Stimulated activated CD4-positive, alpha-beta T cell treated with anti-CD3 and anti-CD28 coated beads, TNF-alpha, amount 100 ng/mL, for 4 hours (primary cell): ENCODE measurements around the gene BTBD10.
"Not testable (repeated sequence)": the region's sequence is repeated elsewhere in the genome, so short reads cannot be mapped to it uniquely, and the experiment has no call there.

Experiments
- DNase-seq, 3 experiments: peaks; one replicate each; pipeline ENCODE4 v3.0.0-alpha.2; 2020; ENCODE audit warnings: low read depth in 3 of 3

The BTBD10 gene

DNA sequence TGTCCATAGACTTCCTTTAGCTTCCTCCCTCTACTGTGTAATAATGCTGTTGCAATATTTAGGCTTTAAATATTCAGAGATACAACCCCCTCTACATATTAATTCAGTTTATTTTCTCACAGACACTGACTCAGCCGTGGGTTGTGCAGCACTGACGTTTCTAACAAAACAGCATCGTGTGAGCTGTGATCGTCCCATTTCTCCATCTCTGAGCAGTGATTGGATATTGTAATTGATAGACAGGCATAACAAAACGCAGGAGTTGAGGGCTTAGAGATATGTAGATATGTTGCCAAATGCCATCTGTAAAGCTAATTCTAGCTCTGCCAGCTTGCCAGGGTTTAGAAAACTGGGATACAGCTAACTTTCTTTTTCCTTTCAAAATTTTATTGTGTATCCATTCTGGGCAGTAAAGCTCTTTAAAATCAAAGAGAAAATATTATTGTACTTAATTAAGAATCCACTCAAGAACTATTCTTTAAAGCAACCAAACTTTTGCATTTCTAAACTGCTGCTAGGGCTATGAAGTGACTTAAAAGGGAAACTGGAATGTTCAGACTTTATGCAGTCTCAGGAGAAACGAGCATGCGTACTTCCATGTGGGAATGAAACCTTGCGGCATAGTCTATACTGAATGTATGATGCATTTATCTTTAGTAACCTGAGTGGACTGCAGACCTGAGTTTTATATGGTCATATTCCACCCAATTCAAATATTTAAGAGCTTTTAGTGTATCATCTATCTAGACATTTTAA, 22.7 kb downstream of the BTBD10 start:
- no peak for DNase-seq

DNA sequence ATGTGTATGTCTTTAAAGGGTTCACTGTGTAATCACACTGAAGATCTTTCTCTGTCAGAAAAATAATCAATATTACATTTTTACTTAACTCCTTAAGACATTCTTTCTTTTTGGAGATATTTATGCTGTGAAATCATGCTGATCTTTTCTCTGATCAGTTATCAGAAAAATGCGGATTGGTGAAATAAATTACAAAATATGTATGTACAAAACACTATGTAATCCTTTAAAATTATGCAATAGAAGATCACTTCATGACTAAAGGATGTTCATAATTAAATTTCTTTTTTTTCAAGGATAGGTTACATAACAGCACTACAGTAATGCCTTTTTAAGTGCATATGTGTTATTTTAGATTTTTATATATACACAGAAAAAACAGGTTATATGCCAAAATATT, 24.7 kb downstream of the BTBD10 start:
- no peak for DNase-seq

DNA sequence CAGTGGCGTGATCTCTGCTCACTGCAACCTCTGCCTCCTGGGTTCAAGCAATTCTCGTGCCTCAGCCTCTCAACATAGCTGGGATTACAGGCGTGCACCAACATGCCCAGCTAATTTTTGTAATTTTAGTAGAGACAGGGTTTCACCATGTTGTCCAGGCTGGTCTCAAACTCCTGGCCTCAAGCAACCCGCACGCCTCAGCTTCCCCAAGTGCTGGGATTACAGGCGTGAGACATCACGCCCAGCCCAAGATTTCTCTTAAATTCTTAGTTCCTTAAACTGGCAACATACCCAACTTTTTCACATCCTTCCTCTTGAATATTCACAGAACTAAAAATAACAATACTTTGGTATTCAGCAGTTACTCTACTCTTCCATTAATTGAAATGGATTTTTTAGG, 26.2 kb downstream of the BTBD10 start:
- not testable (repeated sequence) for DNase-seq

DNA sequence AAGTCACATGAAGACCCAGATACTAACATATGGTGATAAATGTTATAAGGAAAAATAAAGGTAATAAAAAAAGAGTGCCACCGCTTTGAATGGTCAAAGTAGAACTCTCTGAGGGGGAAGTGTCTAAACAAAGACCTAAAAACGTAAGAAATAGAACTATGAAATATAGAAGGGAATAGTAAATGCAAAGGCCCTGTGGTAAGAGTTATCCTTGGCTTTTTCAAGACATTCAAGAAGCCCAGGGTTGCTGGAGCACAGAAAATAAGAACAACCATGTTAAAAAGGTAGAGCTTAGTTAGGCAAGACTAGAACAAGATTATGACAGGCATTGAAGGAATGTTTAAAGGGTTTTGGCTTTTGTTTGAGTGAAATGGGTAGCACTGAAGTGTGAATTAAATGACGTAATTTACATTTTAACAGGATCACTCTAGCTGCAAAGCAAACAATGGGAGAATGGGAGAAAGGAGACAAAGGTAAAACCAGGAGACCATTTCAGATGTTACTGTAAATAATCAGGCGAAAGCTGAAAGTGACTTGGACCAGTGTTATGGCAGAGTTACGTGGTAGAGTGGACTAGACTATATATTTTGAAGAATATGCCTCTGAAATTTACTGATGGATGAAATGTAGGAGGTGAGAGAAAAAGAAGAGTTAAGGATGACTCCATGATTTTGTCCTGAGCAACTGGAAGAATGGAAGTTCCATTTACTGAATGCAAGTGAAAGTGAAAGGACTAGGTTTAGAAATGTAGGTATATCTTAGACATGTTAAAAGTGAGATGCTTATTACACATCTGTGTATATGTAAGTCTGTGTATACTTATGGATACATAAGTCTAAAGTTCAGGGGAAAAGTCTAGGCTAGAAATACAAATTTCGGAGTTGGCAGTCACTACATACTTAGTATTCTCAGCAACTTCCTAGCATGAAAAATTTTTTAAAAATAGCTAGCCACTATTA, 28.5 kb downstream of the BTBD10 start:
- no peak for DNase-seq

DNA sequence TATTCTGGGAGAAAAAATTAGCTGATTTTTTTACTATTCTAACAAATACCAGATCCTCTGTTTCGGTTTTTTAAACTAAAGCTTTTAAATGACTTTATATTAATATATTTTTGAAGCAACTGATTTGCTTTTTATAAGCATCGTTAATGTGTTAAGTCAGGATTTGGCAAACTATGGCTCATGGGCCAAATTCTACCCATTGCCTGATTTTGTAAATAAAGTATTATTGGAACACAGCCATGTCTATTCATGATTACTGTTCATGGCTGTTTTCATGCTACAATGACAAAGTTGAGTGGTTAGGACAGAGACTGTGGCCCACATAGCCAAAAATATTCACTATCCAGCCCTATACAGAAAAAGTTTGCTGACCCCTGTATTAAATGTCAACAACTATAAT, 29.6 kb downstream of the BTBD10 start:
- DNase-seq = no peak

DNA sequence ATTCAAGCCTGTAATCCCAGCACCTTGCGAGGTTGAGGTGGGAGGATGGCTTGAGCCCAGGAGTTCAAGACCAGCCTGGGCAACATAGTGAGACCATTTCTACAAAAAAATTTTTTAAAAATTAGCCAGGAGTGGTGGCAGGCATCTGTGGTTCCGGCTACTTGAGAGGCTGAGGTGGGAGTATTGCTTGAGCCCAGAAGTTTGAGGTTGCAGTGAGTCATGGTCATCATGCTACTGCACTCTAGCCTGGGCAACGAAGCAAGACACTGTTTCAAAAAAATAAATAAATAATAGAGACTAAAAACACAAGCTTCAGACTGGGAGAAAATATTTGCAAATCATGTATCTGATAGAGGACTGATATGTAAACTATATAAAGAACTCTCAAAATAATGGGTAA, 33.2 kb downstream of the BTBD10 start:
- no peak for DNase-seq

DNA sequence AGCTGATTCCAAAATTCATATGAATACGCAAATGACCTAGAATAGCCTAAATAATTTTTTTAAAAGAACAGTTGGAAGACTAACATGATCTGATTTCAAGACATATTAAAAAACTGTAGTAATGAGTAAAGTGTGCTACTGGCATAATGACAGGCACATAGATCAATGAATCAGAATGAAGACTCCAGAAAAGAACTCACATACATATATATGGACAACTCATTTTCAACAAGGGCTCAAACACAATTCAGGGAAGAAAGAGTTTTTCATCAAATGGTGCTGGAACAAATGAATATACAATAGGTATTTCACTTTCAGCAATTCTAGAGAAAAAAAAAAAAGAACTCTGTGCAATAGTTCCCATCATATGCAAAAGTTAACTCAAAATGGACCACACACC, 33.7 kb downstream of the BTBD10 start:
- DNase-seq = no peak

DNA sequence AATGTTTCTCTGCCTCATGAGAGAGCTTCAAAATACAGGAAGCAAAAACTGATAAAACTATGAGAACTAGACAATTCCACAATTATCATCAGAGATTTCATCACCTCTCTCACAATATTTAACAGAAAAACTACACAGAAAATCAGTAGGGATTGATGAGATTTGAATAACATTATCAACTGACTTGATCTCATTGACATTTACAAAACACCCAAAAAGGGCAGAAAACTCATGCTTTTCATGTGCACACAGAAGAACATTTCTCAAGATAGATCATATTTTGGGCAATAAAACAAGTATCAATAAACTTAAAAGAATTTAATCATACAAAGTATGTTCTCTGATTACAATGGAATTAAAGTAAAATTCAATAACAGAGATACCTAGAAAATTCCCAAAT, 35.6 kb downstream of the BTBD10 start:
- DNase-seq = no peak

DNA sequence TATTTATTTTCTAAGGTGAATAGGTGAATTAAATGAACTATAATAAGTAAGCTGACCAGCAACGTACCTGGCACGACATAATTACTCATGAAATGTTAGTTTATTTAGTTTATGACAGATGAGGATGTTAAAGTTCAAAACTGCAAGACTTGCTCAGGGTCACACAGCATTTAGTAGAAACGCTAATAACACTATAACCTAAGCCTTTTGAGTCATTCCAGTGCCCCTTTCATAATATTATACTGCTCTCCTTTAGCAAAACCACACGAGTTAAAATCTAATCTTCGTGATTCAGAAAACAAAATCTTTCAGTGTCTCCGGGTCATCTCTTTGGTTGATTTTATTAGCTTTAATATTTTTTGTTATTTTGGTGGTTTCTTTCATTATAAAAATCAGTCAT, 39.6 kb downstream of the BTBD10 start:
- DNase-seq = no peak

DNA sequence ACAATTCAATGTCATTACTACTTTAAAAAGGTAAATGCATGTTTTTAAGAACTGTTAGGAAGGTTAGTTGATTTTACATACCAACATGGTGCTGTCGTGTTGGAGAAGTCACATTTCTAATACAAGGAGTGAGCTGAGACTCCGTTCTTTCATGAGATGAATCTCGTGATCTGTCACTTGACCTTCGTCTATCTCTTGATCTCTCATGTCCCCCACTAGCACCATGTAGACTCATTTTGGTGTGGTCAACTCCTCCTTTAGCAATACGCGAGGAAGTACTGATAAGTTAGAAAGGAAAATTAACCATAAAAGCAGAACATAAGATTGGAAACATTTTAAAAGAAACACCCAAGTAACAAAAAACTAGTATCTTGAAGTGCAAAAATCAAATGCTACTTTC, 41.5 kb downstream of the BTBD10 start:
- DNase-seq = no peak

DNA sequence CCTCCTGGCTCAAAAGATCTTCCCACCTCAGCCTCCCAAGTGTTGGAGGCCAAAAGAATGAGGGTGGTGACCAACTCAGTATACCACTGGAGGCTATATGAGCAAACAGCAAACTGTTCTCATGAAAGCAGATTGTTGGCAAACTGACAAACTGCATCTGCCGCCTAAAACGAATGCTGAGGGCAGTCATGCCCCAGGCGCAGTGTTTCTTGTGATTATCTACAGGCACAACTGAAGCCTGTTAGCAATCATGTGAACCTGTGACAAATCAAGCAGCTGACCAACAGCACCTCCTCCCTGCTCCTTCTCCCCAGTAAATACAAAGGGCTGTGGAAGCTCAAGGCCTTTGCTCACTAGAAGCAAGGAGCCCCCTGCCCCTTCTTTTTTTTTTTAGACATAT, 47.8 kb downstream of the BTBD10 start:
- DNase-seq = no peak

DNA sequence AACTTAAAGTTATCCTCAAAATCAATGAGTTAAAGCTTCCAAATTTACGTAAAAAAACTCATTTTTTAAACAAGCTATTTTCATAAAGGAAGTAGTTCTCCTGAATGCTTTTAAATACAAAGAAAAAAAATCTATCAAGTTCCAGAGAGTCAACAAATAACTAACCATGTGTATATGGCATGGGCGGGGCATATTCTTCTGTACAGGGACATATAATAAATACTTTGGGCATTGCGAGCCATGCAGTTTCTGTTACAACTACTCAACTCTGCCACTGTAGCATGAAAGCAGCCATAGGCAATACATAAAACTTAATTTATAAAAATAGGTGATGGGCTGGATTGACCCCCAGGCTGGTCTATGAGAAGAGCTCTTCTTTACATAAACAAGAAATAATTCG, 57.8 kb downstream of the BTBD10 start:
- no peak for DNase-seq

DNA sequence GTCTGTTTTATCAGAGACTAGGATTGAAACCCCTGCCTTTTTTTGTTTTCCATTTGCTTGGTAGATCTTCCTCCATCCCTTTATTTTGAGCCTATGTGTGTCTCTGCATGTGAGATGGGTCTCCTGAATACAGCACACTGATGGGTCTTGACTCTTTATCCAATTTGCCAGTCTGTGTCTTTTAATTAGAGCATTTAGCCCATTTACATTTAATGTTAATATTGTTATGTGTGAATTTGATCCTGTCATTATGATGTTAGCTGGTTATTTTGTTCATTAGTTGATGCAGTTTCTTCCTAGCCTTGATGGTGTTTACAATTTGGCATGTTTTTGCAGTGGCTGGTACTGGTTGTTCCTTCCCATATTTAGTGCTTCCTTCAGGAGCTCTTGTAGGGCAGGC, 64.7 kb downstream of the BTBD10 start:
- DNase-seq = not testable (repeated sequence)

DNA sequence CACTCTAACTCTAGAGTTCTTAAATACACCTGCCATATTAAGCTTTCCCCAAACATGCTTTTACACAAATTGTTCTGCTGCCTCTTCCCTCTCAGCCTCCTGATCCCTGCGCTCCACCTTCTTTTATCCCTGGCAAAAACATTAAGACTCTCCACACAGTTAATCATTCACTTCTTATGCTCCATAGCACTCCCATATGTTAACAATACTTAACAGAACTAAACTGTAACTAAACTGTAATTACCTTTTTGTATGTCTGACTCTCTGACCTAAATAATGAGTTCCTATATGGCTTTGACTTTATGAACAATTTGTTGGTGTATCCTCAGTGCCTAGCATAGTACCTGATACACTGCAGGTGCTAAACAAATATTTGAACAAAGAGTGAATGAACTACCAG, 71.8 kb downstream of the BTBD10 start:
- DNase-seq = no peak

DNA sequence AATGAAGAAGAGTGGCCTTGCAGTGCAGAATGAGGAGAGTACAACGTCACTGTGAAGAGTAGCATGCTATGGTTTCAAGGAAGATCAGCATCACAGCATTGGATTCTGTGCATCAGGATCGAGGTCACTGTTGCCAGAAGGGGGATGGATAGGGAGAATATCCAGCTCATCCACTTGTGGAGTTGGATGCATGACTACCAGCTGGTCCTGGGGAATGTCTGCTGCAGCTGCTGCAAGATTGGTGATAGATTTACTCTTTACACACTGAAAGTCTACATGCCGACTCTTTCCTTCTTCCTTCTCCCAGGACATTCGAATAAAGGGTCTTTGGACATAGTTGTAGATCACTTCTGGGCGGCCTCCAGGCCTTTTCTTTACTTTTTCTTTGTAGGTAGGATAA, 74.3 kb downstream of the BTBD10 start:
- no peak for DNase-seq

DNA sequence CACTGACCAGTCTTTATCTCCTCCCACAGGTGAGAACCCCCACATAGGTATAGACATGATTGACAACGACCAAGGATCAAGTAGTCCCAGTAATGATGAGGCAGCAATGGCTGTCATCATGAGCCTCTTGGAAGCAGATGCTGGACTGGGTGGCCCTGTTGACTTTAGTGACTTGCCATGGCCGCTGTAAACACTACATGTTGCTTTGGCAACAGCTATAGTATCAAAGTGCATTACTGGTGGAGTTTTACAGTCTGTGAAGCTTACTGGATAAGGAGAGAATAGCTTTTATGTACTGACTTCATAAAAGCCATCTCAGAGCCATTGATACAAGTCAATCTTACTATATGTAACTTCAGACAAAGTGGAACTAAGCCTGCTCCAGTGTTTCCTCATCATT, 76.5 kb downstream of the BTBD10 start:
- DNase-seq = no peak

DNA sequence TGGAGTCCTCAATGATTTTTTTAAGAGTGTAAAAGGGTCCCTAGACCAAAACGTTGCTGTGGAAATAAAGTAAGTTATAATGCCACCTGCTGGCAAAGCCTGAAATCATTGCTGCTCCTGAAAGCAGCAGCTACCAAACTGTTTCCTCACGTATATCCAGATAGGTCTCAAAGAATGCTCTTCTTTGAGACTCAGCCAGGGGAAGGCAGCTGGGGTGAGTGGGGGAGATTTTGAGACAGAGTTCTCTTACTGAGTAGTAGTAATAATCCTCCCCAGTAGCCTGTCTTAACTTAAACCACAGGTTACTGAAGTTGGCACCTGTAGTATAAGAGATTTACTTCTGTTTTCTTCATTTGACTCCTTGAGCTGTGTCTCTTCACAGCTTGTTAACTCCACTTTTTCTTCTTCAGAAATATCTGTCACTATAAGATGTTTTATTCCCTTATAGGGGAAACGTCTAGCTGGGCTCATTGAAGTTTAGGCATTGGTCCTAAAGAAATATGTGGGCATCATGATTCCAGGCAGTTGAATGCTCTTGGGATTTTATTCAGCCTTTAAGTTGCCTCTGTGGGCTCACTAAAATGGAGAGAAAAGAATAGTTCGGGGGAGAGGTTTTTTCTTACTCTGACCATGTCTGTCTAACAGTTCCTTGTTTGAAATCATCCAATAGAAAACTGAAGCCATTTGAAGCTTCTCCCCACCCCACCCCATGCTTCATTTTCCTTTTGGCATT, 77.9 kb downstream of the BTBD10 start:
- DNase-seq = no peak

DNA sequence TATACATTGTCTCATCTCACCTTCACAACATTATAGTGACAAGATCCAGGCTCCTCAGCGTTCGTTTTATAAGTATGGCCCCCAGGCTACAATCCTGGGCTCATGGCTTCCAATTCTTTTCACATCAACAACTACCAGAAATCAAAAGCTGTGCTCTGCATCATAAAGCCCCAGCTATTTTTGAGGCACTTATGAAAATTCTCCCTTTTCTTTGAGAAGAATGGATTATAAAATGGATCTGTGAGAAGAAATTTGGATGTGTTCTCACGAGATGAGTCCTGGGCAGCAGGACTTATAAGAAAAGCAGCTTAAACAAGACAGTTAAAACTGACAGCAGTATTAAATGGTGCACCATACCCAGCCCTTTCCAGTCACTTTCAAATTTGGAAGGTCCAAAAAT, 80.3 kb downstream of the BTBD10 start:
- no peak for DNase-seq

DNA sequence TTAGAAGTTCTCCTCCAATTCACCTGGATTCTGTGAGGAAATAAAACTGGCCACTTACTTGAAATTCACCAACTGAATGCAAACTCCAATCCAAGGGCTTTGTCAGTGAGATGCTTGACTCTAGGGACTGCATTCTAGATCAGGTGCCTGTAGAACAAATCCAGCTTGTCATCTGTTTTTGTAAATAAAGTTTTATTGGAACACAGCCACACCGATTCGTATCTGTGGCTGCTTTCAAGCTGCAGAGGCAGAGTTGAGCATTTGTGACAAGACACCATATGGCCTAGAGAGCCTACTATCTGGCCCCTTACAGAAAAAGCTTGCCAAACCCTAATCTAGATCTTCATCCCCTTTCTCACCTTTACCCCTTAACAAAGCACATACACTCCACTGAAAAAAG, 82.3 kb downstream of the BTBD10 start:
- DNase-seq = no peak

DNA sequence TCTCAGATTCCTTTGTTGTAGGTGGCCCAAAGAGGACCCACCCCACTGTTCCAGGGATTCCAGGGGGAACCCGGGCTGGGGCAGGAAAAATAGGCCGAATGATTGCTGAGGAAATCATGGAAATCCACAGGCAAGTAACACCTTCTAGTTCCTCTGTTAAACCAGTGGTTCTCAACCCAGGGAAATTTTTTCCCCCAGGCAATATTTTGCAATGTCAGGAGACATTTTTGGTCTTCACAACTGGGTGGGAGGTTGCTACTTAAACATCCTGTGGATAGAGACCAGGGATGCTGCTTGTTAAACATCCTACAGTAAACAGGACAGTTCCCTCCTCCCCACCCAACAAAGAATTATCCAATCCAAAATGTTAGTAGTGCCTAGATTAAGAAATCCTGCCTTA, 84.7 kb downstream of the BTBD10 start:
- no peak for DNase-seq

DNA sequence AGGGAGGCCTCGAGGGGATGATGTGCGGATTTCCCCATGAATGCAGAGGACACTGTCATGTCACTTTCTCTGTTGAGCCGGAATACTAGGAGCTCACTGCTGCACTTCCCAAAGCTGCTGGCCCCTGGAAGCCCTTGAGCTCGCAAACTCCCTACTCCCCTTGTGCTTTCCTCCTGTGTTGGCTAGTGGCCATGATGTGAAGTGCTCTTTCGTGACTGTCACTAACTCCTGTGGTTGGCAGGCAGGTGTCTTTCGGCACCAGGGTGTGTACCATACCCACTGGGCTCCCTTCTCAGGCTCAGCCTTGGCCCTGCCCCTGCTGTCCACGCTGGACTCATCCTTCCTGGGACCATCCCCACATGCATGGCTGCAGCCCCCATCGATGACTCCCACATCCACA, 86.2 kb downstream of the BTBD10 start:
- no peak for DNase-seq

DNA sequence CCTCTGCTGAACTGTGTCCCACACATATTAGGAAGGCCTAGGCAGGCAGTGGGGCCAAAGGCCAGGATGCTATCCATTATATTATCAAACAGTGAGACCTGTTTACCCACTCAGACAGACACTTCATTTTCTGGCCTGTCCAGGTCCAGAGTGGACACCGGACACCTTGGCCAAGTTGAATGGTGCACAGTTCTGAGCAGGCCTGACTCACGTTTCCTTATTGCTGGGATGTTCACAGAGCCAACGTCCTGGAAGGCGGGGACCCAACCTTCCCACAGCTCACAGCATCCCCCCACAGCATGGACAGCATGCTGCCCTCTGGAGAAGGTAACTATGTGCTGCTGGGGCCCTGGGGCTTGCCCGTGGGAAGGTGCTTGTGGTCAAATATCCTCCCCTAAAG, 86.6 kb downstream of the BTBD10 start:
- no peak for DNase-seq
